GM18519 (cell line): ENCODE measurements around the gene KDF1.
"Not testable (repeated sequence)": the region's sequence is repeated elsewhere in the genome, so short reads cannot be mapped to it uniquely, and the experiment has no call there.

ENCODE experiments used
- ATAC-seq: cut with Tn5 transposase; IDR thresholded peaks from one replicate; pipeline ENCODE4 v1.9.1; 2021; ENCODE audit warnings: mild to moderate bottlenecking, moderate library complexity; ENCODE audit not compliant: unreplicated experiment, low FRiP score

Gene KDF1

DNA sequence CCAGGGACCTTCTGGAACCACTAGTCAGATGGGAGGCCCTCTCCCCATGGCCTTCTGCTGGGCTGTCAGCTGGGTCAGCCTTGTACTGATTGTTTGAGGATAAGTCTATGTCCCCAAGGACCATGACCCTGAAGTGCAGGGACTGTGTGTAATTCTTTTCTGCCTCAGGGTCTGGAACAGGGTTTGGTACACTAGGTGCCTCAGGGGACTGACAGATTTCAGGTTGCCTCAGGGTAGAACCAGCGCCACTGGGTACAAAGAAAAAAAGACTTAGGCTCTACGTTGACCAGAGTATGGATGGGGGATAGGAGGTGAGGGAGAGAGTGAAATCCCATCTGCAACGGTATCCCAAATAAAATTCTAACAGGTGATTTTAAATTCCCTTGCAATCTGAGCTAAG is 3.0 kb downstream of the KDF1 start:
- ATAC-seq, result no peak

GRCh38 chr1:26956321-26956720 is 3.9 kb downstream of the KDF1 start:
- no peak for ATAC-seq

DNA sequence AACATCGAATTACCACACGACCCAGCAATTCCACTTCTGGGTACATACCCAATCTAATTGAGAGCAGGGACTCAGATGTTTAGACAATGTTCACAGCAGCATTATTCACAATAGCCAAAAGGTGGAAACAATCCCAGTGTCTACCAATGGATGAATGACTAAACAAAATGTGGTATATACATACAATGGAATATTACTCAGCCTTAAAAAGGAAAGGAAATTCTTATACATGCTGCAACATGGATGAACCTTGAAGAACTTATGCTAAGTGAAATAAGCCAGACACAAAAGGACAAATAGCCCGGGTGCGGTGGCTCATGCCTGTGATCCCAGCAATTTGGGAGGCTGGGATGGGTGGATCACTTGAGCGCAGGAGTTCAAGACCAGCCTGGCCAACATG is 6.9 kb downstream of the KDF1 start:
- ATAC-seq, result no peak

DNA sequence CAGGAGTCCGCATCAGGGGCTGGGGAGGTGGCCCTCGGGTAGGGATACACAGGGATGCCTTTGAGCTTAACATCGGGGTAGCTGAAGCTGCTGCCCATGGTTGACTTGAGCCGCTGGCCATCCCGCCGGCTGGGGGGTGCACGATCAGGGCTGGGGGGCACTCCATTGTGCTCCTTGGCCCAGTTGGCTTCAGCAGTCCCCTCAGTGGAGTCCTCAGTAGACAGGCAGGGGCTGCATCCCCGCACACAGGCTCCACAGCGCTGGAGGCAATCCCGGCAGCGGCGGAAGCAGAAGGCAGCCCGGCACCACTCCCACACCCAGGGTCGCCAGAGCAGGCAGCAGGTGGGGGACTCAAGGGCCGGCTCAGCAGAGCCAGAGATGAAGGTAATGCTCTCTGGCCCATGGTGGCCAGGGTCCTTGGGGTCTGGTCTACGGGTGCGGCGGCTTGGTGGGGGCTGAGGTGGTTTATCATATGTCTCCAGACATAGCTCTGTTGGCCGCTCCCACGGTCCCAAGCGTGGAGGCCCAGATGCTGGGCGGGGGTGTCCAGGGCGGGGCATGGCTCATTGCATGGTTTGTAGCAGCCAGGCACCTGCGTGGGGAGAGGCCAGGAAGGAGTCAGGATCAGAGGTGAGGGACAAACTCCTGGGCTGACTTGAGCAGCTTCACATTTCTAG is 8.3 kb downstream of the KDF1 start:
- ATAC-seq, result no peak

DNA sequence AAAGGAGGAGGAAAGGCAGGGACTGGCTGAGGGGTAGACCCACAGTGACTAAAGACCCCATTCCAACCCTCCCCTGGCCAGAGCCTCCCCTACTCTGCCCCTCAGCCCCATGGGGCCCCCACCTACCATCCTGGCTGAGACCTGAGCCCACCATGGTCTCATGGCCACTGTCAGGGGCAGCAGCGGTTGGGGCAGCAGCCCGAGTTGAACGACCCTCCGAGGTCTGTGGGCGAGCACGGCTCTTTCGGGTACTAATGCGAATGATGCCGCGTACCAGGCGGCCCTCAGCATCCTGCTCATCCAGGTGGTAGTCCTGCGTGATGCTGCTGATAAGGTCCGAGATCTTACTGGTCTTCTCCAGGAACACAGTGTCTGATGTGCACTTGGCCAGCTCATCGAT is 9.1 kb downstream of the KDF1 start:
- no peak for ATAC-seq

DNA sequence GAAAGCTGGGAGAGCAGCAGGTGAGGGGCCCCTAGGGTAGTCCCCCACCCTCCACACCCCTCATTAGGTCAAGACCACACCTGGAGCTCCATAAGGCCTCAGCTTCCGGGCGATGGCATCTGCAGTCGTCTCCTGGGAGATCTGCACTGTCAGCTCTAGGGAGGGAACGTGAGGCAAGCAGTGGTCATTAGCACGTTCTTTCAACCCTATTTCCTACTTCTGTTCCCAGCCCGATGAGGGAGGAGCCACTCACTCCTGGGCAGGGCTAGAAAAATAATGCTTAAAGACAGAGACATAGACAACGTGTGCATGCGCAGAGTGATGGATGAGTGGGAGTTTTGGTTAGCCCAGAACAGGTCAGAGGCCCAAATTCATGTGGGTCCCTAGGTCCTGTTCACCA is 9.7 kb downstream of the KDF1 start:
- ATAC-seq, result no peak

DNA sequence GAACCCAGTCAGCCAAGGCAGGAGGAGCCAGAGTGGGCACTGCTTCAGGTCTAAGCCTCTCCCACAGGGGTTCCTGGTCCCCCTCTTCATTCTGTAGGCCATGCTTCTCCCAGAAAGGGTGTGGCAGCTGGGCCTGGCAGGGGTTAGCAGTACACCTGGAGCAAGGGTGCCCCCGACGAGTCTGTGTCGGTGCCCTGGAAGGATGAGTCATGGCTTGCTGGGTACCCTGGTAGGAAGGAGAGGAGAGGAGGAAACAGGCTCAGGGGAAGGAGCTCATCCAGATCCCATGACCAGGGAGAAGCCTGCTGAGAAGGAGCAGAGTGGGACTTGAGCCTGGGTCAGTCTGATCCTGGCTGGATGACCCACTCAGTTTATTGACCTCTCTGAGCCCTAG is 10.3 kb downstream of the KDF1 start:
- no peak for ATAC-seq

DNA sequence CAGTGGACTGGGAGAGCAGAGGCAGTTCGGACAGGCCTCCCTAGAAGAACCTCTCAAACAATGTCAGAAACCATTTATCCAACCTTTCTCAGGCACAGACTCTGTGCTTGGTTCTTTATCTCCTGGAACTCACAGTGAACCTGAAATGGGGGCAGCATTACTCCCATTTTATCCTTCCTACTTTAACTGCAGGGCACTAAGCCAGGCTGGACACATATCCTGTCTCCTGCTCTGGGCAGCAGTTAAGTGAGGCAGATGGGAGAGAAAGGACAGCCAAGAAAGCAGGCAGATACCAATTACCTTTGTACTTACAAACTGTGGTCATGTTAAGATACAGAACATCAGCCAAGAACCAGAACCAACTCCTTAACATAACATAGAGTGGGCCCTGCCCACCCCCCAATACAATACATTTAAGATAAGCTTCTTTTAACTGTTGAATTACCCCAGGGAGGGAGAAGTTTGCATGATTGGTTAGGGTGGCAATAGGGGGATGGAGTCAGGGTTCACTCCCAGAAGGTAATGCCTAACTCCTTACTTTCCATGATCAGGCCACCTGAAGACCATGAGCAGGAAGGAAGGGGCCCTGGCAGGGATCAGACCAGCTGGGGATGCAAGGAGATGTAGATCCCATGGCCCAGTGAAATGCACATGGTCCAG is 10.9 kb downstream of the KDF1 start:
- ATAC-seq, result no peak

DNA sequence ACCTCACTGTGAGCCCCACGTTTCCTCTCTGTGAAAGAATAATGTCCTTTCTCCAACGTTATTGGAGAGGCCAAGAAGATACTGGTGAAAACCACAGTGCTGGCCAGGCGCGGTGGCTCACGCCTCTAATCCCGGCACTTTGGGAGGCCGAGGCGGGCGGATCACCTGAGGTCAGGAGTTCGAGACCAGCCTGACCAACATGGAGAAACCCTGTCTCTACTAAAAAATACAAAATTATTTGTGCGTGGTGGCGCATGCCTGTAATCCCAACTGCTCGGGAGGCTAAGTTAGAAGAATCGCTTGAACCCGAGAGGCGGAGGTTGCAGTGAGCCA is 11.6 kb downstream of the KDF1 start:
- ATAC-seq, result not testable (repeated sequence)

DNA sequence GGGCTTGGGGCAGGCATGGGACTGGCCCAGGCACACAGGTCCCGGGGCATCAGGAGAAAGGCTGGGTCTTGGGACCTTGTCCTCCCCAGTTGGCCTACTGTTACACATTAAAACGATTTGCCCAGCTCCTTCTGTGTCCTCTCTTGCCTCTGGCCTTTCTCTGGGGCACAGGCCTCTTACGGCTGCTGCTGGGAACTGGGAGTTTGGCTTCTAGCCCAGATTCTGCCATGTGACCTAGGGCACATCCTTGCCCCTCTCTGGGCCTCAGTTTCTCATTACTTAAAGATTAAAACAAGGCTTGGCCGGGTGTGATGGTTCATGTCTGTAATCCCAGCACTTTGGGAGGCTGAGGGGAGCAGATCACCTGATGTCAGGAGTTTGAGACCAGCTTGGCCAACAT is 14.0 kb downstream of the KDF1 start:
- ATAC-seq, result no peak

- no peak for ATAC-seq
Measured at GRCh38 chr1:26945728-26946127, 14.5 kb downstream of the KDF1 start.

DNA sequence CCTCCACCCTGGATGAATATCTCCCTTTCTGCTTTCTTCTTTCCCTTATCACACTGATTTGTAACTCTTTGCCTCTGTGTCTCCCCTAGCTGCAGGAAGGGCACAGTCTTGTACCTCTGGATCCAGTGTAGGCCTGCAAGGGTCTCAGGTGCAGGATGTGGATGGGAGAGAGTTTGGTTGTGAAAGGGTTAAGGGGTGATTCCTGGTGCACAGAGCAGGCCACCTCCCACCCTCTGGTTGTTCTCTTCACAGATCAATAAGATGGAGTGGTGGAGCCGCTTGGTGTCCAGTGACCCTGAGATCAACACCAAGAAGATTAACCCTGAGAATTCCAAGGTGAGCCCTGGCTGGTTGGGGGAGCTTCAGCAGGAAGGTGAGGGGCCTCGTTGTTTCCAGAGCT is 15.1 kb downstream of the KDF1 start:
- no peak for ATAC-seq

DNA sequence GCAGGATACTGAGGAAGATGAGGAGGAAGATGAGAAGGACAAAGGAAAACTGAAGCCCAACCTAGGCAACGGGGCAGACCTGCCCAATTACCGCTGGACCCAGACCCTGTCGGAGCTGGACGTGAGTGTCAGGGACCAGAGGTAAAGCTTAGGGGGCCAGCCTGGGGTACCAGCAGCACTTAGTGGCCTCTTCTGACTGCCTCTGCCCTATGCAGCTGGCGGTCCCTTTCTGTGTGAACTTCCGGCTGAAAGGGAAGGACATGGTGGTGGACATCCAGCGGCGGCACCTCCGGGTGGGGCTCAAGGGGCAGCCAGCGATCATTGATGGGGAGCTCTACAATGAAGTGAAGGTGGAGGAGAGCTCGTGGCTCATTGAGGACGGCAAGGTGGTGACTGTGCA is 17.6 kb downstream of the KDF1 start:
- no peak for ATAC-seq

DNA sequence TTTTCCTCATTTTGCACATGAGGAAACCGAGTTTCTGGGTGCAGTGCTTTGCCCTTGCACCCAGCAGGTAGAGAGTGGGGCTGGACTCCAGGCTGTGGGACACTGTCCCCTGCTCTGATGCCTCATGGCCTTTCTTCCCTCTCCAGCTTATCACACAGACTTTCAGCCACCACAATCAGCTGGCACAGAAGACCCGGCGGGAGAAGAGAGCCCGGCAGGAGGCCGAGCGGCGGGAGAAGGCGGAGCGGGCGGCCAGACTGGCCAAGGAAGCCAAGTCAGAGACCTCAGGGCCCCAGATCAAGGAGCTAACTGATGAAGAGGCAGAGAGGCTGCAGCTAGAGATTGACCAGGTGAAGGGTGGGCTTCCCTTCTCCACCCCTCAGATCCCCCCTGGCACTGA is 19.0 kb downstream of the KDF1 start:
- no peak for ATAC-seq

GRCh38 chr1:26938659-26939025 is 21.6 kb downstream of the KDF1 start:
- ATAC-seq, result no peak

DNA sequence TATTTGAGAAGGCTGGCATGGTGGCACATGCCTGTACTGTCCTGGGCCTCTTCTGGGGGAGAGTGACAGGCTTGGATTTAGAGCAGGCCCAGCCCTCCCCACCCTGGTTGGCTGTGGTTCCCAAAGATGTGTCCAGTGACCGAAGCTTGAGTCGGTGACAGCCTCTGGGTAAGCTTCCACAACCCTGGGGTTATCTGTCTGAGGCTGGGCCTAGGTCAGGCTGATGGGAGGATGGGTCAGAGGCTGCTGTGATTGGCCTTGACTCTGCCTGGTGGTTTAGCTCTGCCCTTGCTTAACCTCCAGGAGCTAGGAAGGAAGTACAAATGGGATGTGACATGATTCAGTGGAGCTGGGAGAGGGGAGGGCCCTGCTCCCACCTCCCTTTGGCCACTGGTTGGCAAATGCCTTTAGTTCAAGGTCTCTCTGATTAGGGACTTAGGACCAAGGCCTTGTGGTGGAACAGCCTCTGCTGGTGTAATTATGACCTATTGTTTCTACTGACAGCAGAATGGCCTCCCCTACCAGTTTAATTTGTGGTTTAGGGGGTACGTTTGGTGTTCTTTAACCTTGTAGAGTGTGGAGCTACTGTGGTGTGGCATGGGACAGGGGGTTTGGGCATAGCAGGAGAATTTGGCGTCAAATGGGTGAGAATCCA is 22.1 kb downstream of the KDF1 start:
- ATAC-seq, result no peak

GRCh38 chr1:26936823-26937222 is 23.4 kb downstream of the KDF1 start:
- no peak for ATAC-seq

DNA sequence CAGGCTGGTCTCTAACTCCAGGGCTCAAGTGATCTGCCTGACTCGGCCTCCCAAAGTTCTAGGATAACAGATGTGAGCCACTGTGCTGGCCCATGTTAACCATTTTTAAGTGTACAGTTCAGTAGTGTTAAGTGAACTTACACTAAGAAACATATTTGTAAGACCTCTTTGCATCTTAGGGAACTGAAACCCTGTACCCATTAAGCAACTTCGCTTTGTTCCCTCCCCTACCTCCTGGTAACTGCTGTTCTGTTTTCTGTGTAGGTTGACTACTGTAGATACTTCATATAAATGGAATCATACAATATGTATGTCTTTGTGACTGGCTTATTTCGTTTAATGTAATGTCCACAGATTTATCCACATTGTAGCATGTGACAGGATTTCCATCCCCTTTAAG is 27.7 kb downstream of the KDF1 start:
- ATAC-seq, result no peak

- ATAC-seq, result no peak
Measured at GRCh38 chr1:26923711-26924110, 36.6 kb downstream of the KDF1 start.

- ATAC-seq, result no peak
Measured at GRCh38 chr1:26922901-26923300, 37.4 kb downstream of the KDF1 start.

DNA sequence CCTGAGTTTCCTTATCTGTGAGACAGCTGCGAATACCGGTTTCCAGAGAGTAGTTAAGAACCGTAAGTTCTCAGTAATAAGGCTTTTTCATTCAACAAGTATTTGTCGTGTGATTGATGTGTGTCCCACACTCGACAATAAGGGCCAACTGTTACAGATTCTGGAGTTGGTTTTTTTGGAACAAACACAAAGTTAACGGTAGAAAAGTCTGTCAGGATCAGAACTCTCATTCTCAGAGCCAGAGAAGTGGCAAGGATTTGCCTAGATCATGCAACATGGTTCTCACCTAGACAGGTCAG is 37.9 kb downstream of the KDF1 start:
- no peak for ATAC-seq
